Lower lobe of right lung (tissue), 2 donors: ENCODE data around the gene PCBP3. TPM values are rescaled to one million over a fixed set of nuclear protein-coding genes. Genes with fewer than 3 reads are reported as not detected.

Source experiments
- ATAC-seq, 2 donors: fragments of 200-7000 bp; cut with Tn5 transposase; one replicate each; pipeline ENCODE4 v1.9.1; 2020 to 2022; ENCODE audit warnings: mild to moderate bottlenecking in 2 of 2, moderate library complexity in 2 of 2
- DNase-seq: peaks from one replicate; pipeline ENCODE4 v3.0.0-alpha.2; 2020
- H3K27ac ChIP-seq: fragments of 200-600 bp; one replicate; pipeline ENCODE4 v1.8.0; 2022
- H3K27me3 ChIP-seq: fragments of 200-600 bp; one replicate; pipeline ENCODE4 v1.8.0; 2022; ENCODE audit warnings: low read depth
- H3K36me3 ChIP-seq: fragments of 200-600 bp; one replicate; pipeline ENCODE4 v1.8.0; 2022; ENCODE audit warnings: mild to moderate bottlenecking
- H3K4me1 ChIP-seq: fragments of 200-600 bp; one replicate; pipeline ENCODE4 v1.8.0; 2022
- H3K4me3 ChIP-seq: fragments of 200-600 bp; one replicate; pipeline ENCODE4 v1.8.0; 2022; ENCODE audit warnings: mild to moderate bottlenecking
- H3K9me3 ChIP-seq: fragments of 200-600 bp; one replicate; pipeline ENCODE4 v1.8.0; 2022
- intact Hi-C: fragments of 100-400 bp; cut with DNase I; formaldehyde crosslinking; loops from one replicate; pipeline ENCODE4 v1.11.0; 2022
- long read RNA-seq: library from polyadenylated mRNA; unstranded; transcript quantifications from one replicate; pipeline ENCODE4 v2.0.0, GENCODE V29; 2021
- total RNA-seq: library from RNA; stranded (reverse); fragmentation: NEBNext Ultra II Directional; extraction: Animal tissue kit (Norgen Biotek cat#: 25700); gene quantifications from one replicate; pipeline ENCODE4 v1.2.1, GENCODE V29; 2021
- TF ChIP-seq, protein P1 (sequence below): fragments of 200-600 bp; IDR thresholded peaks from one replicate; pipeline ENCODE4 v1.8.0; 2022; ENCODE audit warnings: antibody characterized with exemption, mild to moderate bottlenecking
- donor health status: DM: no; HTN: yes; CAD: no; lungs with severe emphysema.

The PCBP3 gene
- total RNA-seq = 4.5 TPM
- long read RNA-seq, partial matches to known transcripts = 0 of 7 reads
- long read RNA-seq, other reads (novel, unspliced or antisense) = 6 of 7 reads

- DNase-seq (peak; percentile 99), ATAC-seq (peak; percentile 95)
- peaks cover 7% of the 10 kb centered on the region for H3K4me1 ChIP-seq
- H3K4me3 ChIP-seq = peak within 1 kb of the TSS; percentile 48
- H3K9me3 ChIP-seq = no peaks in the 10 kb centered on the region
- H3K27me3 ChIP-seq = peaks cover 14% of the 10 kb centered on the region
- intact Hi-C loops = no loop called here
- TF ChIP-seq, protein P1, sequence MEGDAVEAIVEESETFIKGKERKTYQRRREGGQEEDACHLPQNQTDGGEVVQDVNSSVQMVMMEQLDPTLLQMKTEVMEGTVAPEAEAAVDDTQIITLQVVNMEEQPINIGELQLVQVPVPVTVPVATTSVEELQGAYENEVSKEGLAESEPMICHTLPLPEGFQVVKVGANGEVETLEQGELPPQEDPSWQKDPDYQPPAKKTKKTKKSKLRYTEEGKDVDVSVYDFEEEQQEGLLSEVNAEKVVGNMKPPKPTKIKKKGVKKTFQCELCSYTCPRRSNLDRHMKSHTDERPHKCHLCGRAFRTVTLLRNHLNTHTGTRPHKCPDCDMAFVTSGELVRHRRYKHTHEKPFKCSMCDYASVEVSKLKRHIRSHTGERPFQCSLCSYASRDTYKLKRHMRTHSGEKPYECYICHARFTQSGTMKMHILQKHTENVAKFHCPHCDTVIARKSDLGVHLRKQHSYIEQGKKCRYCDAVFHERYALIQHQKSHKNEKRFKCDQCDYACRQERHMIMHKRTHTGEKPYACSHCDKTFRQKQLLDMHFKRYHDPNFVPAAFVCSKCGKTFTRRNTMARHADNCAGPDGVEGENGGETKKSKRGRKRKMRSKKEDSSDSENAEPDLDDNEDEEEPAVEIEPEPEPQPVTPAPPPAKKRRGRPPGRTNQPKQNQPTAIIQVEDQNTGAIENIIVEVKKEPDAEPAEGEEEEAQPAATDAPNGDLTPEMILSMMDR = no peak
- H3K36me3 ChIP-seq = no peaks in the 10 kb centered on the region
- H3K27ac ChIP-seq = no peak within 1 kb of the TSS
Observed at GRCh38 chr21:45643021-45643980, at the start of gene PCBP3. TSS of gene PCBP3 (plus strand) at chr21:45643725. CDS start at chr21:45850086, 206,361 bp downstream.

DNA sequence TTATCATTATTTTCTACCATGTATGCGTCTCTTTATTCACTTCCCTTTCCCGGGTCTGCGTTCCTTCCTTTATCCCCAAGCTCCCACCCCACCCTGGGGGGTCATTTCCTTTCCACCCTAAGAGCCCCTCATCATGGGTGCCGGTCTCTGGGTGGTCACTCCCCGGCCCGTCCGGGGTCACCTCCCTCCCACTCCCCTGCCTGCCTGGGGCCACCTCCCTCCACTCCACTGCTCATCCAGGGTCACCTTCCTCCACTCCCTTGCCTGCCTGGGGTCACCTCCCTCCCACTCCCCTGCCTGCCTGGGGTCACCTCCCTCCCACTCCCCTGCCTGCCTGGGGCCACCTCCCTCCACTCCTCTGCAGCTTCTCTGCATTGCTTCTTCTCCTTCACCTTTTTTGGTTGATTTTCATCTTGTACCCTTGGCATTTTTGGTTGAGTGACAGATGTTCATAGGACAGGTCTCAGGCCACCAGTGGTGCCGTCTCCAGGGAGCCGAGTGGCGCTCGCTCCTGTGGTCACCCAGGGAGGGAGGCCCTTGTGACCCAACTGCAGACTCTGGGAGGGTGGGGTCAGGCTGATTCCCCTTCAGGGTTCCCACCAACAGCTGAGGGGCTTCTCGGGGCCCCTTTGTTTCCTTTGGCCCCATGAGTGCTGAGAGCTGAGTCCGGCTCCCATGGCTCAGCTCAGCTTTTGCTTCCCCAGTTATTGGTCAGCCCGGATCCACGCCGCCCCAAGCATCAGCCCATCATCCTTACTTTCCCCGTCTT, 48.6 kb upstream of the PCBP3 start:
- H3K36me3 ChIP-seq = no peaks in the 10 kb centered on the region
- intact Hi-C loops = no loop called here
- no peaks in the 10 kb centered on the region for H3K9me3 ChIP-seq
- no peak overlapping the region for H3K27ac ChIP-seq
- TF ChIP-seq, protein P1 = no peak
- H3K4me3 ChIP-seq = no peak overlapping the region
- H3K27me3 ChIP-seq = peaks cover 4% of the 10 kb centered on the region
- DNase-seq (peak; percentile 23), ATAC-seq (no peak)
- peaks cover 12% of the 10 kb centered on the region for H3K4me1 ChIP-seq

DNA sequence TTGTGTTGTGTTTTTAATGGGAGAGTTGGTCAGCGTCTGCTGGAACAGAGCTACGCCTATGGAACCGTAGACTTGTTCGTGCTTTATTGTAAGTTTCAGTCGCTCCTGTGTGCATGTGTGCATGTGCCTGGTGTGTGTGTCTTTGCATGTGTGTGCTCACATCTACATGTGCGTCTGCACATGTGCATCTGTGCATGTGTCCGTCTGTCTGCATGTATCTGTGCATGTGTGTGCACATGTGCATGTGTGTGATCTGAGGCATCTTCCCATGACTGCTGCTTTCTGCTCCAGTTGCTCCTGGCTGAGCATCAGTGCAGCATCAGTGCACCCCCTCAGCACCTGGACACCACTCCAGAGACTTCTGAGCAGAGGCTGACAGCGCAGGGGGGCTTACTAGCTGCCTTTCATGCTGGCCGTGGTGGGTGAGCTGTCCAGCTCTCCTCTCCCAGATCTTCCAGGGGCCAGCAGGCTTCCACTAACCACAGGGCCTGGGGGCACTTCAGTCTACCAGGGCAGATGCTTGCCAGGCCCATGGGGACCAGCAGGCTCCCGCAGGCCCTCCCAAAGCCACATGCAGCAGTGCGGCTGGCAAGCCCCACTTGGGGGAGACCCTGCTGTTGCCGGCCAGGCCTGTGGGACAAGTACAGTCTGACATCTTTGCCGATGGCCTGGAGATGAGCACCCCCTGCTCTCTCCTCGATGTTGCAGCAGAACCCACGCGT, 47.8 kb upstream of the PCBP3 start:
- Histone ChIP-seq H3K36me3 (no peaks in the 10 kb centered on the region), H3K27me3 (no peaks in the 10 kb centered on the region), H3K27ac (no peak overlapping the region), H3K4me3 (no peak overlapping the region), H3K9me3 (no peaks in the 10 kb centered on the region), H3K4me1 (peaks cover 9% of the 10 kb centered on the region)
- TF ChIP-seq, protein P1 = no peak
- DNase-seq (peak; percentile 42), ATAC-seq (no peak)
- intact Hi-C loops = no loop called here

DNA sequence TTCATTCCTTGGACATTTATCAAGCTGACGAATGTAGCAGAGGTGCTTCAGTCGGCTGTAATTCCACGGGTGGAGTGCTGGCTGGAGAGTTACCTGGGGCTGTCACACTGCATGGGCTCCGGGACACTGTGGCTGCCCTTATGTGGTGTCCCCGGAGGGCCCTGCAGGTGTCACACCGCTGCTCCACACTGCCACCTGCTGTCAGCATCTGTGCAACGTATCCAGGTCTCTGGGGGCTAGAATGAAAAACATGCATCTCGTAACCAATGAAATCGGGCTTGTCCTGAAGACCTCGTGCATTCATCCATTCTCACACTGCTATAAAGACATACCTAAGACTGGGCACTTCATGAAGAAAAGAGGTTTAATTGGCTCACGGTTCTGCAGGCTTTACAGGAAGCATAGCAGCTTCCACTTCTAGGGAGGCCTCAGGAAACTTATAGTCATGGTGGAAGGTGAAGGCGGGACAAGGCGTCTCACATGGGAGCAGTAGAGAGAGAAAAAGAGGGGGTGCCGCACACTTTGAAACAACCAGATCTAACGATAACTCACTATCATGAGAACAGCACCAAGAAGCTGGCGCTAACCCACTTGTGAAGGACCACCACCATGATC, 46.7 kb upstream of the PCBP3 start:
- H3K27me3 ChIP-seq = no peaks in the 10 kb centered on the region
- peak; percentile 81 to 91 for ATAC-seq
- intact Hi-C loops = no loop called here

More for the DNA sequence above, 46.7 kb upstream of the PCBP3 start:
- H3K36me3 ChIP-seq = no peaks in the 10 kb centered on the region
- H3K9me3 ChIP-seq = no peaks in the 10 kb centered on the region
- DNase-seq = peak; percentile 87
- H3K4me1 ChIP-seq = peaks cover 3% of the 10 kb centered on the region
- TF ChIP-seq, protein P1 = peak; percentile 85
- no peak overlapping the region for H3K27ac ChIP-seq
- no peak overlapping the region for H3K4me3 ChIP-seq
